Suprapubic skin (tissue), 3 donors: ENCODE results near the gene OR10A3.

ENCODE experiments used
- EP300 ChIP-seq: sonication (generic); formaldehyde crosslinking; IDR thresholded peaks from one replicate; pipeline ENCODE4 v1.6.1; 2017; ENCODE audit warnings: antibody characterized with exemption
- POLR2A ChIP-seq, 2 donors: fragments of 450-650 bp; IDR thresholded peaks; one replicate each; pipeline ENCODE4 v1.6.1; 2017; ENCODE audit warnings: antibody characterized with exemption in 2 of 2, mild to moderate bottlenecking in 2 of 2, moderate library complexity in 2 of 2
- TF ChIP-seq, protein P1 (sequence below), 2 donors: fragments of 200-600 bp in 1 of 2; fragments of 450-650 bp in 1 of 2; sonication (generic) in 1 of 2; IDR thresholded peaks; one replicate each; pipeline ENCODE4 v1.5.1; 2016 to 2019; ENCODE audit warnings: antibody characterized with exemption in 2 of 2, mild to moderate bottlenecking in 1 of 2, moderate library complexity in 1 of 2

GRCh38 chr11:7899418-7899817, 42.1 kb downstream of the OR10A3 start:
- TF ChIP-seq, protein P1, sequence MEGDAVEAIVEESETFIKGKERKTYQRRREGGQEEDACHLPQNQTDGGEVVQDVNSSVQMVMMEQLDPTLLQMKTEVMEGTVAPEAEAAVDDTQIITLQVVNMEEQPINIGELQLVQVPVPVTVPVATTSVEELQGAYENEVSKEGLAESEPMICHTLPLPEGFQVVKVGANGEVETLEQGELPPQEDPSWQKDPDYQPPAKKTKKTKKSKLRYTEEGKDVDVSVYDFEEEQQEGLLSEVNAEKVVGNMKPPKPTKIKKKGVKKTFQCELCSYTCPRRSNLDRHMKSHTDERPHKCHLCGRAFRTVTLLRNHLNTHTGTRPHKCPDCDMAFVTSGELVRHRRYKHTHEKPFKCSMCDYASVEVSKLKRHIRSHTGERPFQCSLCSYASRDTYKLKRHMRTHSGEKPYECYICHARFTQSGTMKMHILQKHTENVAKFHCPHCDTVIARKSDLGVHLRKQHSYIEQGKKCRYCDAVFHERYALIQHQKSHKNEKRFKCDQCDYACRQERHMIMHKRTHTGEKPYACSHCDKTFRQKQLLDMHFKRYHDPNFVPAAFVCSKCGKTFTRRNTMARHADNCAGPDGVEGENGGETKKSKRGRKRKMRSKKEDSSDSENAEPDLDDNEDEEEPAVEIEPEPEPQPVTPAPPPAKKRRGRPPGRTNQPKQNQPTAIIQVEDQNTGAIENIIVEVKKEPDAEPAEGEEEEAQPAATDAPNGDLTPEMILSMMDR (IDR thresholded peaks at IDR 0.05): no peak
- no peak for TF ChIP-seq POLR2A (IDR thresholded peaks at IDR 0.05)
- TF ChIP-seq EP300: no peak
